CD4-positive, alpha-beta T cell treated with Interferon alpha-2 for 1 hour (primary cell): ENCODE measurements around the gene AKAP7.

Experiments
- DNase-seq, 2 donors: peaks; one replicate each; pipeline ENCODE4 v3.0.0-alpha.2; 2020 to 2022

The AKAP7 gene

DNA sequence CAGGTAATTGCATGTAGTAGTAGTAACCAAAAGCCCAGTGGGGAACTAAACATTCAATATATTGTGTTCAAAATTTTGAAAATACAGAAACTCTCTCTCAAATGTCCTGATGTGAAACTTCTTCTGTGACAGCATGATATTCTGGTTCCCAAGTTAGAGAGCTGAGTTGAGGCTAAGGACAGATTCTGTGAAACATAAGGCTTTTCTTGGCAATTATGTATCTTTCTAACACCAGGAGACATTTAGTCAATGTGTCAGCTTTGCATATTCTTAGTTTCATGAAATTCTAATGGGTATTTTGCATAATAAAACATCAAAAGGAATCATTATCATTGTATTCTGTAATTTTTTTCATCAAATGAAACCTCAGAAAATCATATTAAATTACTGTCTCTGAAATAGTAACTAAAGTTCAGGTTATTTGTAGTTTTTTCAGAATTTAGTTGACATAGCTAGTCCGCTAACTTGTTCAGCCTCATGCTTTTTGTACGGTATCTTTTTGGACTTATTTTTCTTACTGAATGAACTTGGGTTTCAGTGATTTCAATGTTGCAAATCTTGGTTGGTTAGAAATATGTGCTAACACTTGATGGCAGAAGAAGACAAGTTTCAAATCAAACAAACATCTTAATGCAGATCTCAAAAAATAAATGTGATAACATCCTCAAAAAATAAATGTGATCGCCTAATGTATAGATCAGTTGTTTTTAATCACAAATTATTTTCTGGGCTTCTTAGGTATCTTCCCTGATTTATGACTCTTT, 70.4 kb downstream of the AKAP7 start:
- DNase-seq: no peak

GRCh38 chr6:131206463-131207251, 71.4 kb downstream of the AKAP7 start:
- DNase-seq: no peak

GRCh38 chr6:131208787-131209186, 73.5 kb downstream of the AKAP7 start:
- peak in 1 of 2 donors; percentile 23 for DNase-seq

DNA sequence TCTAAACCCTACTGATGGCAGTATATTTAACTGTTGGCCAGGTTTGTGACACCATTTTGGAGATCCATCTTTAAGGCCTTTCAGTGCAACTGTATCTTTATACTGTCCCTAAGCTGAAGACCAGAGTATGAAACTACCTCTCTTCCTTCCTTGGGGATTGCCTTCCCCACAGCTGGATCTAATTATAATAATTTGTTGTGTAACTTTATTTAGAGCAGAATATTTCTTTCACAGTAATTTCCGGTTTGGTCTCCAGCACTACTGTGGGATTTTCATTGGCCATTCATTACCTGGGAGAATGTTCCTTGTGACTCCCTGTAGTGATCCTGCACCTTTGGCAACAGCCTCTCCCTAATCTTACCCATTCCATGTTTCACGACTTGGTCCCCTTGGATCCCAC, 75.2 kb downstream of the AKAP7 start:
- no peak for DNase-seq

- no peak for DNase-seq
Observed at GRCh38 chr6:131212024-131212423, 76.8 kb downstream of the AKAP7 start.

GRCh38 chr6:131212913-131213312, 77.6 kb downstream of the AKAP7 start:
- no peak for DNase-seq

DNA sequence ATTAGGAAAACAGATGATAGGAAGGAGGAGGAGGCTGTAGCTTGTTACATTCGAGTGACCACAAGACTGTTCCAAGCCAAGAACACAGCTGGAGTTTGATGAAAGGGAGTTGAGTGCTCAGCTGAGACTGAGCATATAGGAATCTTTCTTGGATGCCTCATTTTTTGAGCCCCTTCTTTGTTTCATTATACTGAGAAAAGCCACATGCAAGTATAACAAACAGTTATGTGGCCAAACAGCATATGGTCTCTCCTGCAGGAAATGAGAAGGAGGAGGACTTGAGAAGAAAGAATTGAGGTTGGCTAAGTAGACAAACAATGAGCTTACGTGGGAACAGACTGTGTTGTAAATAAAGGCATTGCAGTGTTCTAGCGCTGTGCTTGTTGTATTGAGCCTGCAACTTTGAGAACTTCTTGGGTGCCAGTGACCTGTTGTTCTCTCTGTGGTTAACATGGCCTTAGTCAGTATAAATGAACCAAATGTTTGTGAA, 78.3 kb downstream of the AKAP7 start:
- DNase-seq: no peak

GRCh38 chr6:131215219-131215618, 80.0 kb downstream of the AKAP7 start:
- no peak for DNase-seq

DNA sequence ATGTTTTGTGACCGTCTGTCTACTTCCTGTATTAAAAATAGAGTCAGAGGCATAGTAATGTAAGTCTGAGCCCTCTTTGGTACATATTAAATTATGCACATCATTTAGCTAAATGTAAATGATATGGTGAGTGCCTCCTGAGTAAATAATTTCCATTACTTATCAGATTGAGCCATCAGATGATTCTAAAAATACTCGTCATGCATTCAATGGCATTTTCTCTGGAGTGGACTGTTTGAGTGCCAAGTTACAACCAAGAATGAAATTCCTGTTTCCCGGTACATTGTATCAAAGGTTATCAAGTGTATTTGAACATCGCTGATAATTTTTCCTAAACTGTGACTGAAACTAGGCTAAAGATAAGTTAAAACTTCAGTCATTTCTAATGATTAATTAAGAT, 81.0 kb downstream of the AKAP7 start:
- DNase-seq: no peak

DNA sequence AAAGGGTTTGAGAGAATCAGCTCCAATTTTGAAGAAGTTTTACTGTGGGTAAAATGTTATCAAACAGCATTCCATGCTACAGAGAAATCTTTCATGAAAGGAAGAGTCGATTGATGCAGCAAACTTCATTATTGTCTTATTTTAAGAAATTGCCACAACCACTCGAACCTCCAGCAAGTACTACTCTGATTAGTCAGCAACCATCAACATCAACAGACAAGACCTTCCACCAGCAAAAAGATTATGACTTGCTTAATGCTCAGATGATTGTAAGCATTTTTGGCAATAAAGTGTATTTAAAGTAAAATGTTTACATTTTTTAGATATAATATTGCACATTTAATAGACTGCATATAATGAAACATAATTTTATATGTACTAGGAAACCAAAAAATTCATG, 87.5 kb downstream of the AKAP7 start:
- DNase-seq: no peak

GRCh38 chr6:131223416-131223815, 88.1 kb downstream of the AKAP7 start:
- no peak for DNase-seq

GRCh38 chr6:131225127-131225526, 89.9 kb downstream of the AKAP7 start:
- no peak for DNase-seq

GRCh38 chr6:131225959-131226358, 90.7 kb downstream of the AKAP7 start:
- DNase-seq: no peak

- no peak for DNase-seq
Observed at GRCh38 chr6:131226459-131227157, 91.3 kb downstream of the AKAP7 start.

GRCh38 chr6:131227158-131227543, 91.9 kb downstream of the AKAP7 start:
- no peak for DNase-seq

GRCh38 chr6:131231103-131231502, 95.8 kb downstream of the AKAP7 start:
- DNase-seq: no peak

GRCh38 chr6:131231891-131232290, 96.6 kb downstream of the AKAP7 start:
- no peak for DNase-seq

DNA sequence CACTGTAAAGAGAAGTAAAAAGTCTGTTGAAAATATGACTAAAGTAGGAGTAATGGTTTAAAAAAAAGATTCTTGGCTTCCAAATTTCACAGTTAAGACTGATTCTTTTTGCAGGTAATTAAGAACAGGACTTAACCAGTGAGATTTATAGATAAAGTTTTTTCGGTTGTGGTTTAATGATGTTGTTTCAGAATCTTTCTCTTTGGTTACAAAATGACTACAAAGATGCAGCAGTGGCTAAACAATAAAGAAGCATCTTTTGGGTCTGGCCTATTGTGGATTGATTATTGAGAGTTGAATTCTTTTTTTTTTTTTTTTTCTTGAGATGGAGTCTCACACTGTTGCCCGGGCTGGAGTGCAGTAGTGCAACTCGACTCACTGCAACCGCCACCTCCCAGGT, 109.7 kb downstream of the AKAP7 start:
- DNase-seq: peak in 1 of 2 donors; percentile 7

GRCh38 chr6:131250122-131250521, 114.9 kb downstream of the AKAP7 start:
- peak; percentile 11 to 15 for DNase-seq

- no peak for DNase-seq
Observed at GRCh38 chr6:131250936-131251335, 115.7 kb downstream of the AKAP7 start.

DNA sequence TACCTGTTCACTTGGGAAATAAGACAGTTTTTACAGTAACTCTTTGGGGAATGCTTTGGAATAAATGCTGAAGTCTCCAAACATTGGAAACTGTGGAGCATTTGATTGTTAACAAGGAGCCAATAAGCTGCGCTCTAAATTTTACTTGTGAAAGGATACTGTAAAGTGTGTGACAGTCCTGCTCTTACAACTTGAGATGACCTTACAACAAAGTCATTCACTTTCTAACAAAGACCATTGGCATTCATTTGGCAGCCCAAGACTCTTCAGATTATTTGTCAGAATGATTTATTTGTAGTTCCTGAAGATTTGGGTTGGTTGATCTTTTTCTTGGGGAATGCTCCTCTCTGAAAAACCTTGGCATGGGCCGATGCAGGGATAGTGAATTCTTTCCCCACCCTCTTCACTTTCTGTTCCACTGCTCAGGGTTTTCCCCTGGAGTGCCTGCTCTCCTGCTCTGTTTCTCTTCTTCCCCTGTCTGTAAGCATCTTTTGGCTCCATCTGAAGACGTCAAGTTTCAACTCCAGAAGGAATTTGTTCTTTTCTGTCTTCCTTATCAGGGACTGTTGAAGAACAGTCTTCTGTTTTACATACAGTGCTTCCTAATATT, 116.4 kb downstream of the AKAP7 start:
- no peak for DNase-seq

- no peak for DNase-seq
Observed at GRCh38 chr6:131255434-131255833, 120.2 kb downstream of the AKAP7 start.

- DNase-seq: no peak
Observed at GRCh38 chr6:131255911-131256310, 120.6 kb downstream of the AKAP7 start.
